H1 (cell line): Measurements from ENCODE around the gene ATP11A. TPM values are rescaled to one million over a fixed set of nuclear protein-coding genes. Genes with fewer than 3 reads are reported as not detected.

Experiments
- CTCF ChIA-PET: fragments of 300-600 bp; sonication (Branson Sonifier 250); formaldehyde crosslinking; loops from one replicate; lab custom pipeline; 2021; ENCODE audit not compliant: partially characterized antibody; lab: Charles Lee
- POLR2A ChIA-PET: fragments of 300-600 bp; sonication (Branson Sonifier 250); formaldehyde crosslinking; loops from one replicate; lab custom pipeline; 2021; ENCODE audit warnings: inconsistent platforms; ENCODE audit not compliant: partially characterized antibody; lab: Charles Lee
- DNase-seq, 2 experiments: peaks; one replicate each; pipeline versions ENCODE4 v3.0.0 to v3.0.0-alpha.2; 2010 to 2022; ENCODE audit warnings: low spot score in 2 of 2, low read depth in 1 of 2, mixed read lengths in 1 of 2
- FAIRE-seq: peaks from 2 replicates; lab custom pipeline; 2011; peaks lifted over from hg19 to GRCh38; lab: Jason Lieb, UNC
- H2AFZ ChIP-seq: 2 replicates; pipeline ENCODE4 v1.8.1; 2012; ENCODE audit warnings: low read length, inconsistent platforms
- H2AK5ac ChIP-seq: 2 replicates; pipeline ENCODE4 v1.6.1; 2013; ENCODE audit warnings: low read depth, low read length
- H2BK120ac ChIP-seq: replicated peaks from 2 replicates; pipeline ENCODE3; 2013; ENCODE audit warnings: low read depth, low read length, inconsistent platforms
- H2BK12ac ChIP-seq: 2 replicates; pipeline ENCODE4 v1.6.1; 2013; ENCODE audit warnings: low read depth, low read length
- H2BK15ac ChIP-seq: 2 replicates; pipeline ENCODE4 v1.6.1; 2013; ENCODE audit warnings: low read length
- H2BK20ac ChIP-seq: 2 replicates; pipeline ENCODE4 v1.6.1; 2013; ENCODE audit warnings: low read length
- H2BK5ac ChIP-seq: 2 replicates; pipeline ENCODE4 v1.6.1; 2013; ENCODE audit warnings: low read depth, low read length
- H3K14ac ChIP-seq: 2 replicates; pipeline ENCODE4 v1.6.1; 2013; ENCODE audit warnings: inconsistent platforms; ENCODE audit not compliant: insufficient read length
- H3K18ac ChIP-seq: 2 replicates; pipeline ENCODE4 v1.6.1; 2013; ENCODE audit warnings: low read length; ENCODE audit errors: extremely low read depth
- H3K23ac ChIP-seq: 2 replicates; pipeline ENCODE4 v1.6.1; 2013; ENCODE audit warnings: inconsistent platforms; ENCODE audit not compliant: insufficient read length
- H3K23me2 ChIP-seq: 2 replicates; pipeline ENCODE4 v1.6.1; 2013; ENCODE audit warnings: low read depth, low read length
- H3K27ac ChIP-seq: 2 replicates; pipeline ENCODE4 v1.6.1; 2011; ENCODE audit warnings: low read depth, low read length, inconsistent platforms
- H3K27me3 ChIP-seq, 4 experiments: replicated peaks in 1 of 4; 1 replicate in 1 of 4; 2 replicates in 3 of 4; pipeline versions ENCODE4 v1.6.1 to v1.8.1; 2011 to 2013; ENCODE audit warnings: low read length in 3 of 4, mild to moderate bottlenecking in 3 of 4, inconsistent platforms in 2 of 4, mixed read lengths in 2 of 4, moderate library complexity in 1 of 4; ENCODE audit not compliant: control insufficient read depth in 3 of 4, insufficient read depth in 3 of 4; ENCODE audit errors: extremely low read depth in 1 of 4
- H3K36me3 ChIP-seq, 4 experiments: 2 replicates each; pipeline versions ENCODE4 v1.6.1 to v1.8.1; 2011 to 2013; ENCODE audit warnings: mild to moderate bottlenecking in 4 of 4, low read length in 3 of 4, moderate library complexity in 2 of 4, control low read depth in 1 of 4, inconsistent platforms in 1 of 4; ENCODE audit not compliant: insufficient read depth in 4 of 4, control insufficient read depth in 2 of 4
- H3K4ac ChIP-seq: replicated peaks from 2 replicates; pipeline ENCODE3; 2013; ENCODE audit warnings: low read length, low read depth, mixed read lengths, inconsistent platforms; ENCODE audit not compliant: insufficient read length
- H3K4me1 ChIP-seq, 4 experiments: replicated peaks in 1 of 4; 1 replicate in 1 of 4; 2 replicates in 3 of 4; pipeline versions ENCODE4 v1.6.1 to v1.8.1; 2011 to 2013; ENCODE audit warnings: low read length in 3 of 4, inconsistent platforms in 2 of 4, mixed read lengths in 1 of 4; ENCODE audit not compliant: insufficient read depth in 4 of 4, control insufficient read depth in 3 of 4
- H3K4me2 ChIP-seq, 2 experiments: 2 replicates each; pipeline versions ENCODE4 v1.6.1 to v1.8.1; 2011 to 2013; ENCODE audit warnings: low read depth in 2 of 2, low read length in 2 of 2, control low read depth in 1 of 2, inconsistent platforms in 1 of 2, mild to moderate bottlenecking in 1 of 2; ENCODE audit not compliant: insufficient read depth in 1 of 2
- H3K4me3 ChIP-seq, 4 experiments: fragments of 200-600, 300-600 bp in 1 of 4; sonication (generic), shearing (Covaris generic), sonication (Bioruptor Twin) in 1 of 4; 2 replicates each; pipeline versions ENCODE4 v1.5.1 to v1.8.1; 2011 to 2016; ENCODE audit warnings: low read length in 4 of 4, low read depth in 3 of 4, control low read depth in 2 of 4, inconsistent platforms in 2 of 4, mild to moderate bottlenecking in 2 of 4, mixed read lengths in 1 of 4, moderate library complexity in 1 of 4; ENCODE audit not compliant: insufficient read depth in 2 of 4; ENCODE audit errors: extremely low read depth in 1 of 4
- H3K56ac ChIP-seq: replicated peaks from 2 replicates; pipeline ENCODE3; 2013; ENCODE audit warnings: low read depth, mild to moderate bottlenecking, mixed read lengths, low read length, inconsistent platforms; ENCODE audit not compliant: insufficient read length
- H3K79me1 ChIP-seq: 2 replicates; pipeline ENCODE4 v1.6.1; 2013; ENCODE audit warnings: low read depth, low read length, control low read depth
- H3K79me2 ChIP-seq, 2 experiments: 2 replicates each; pipeline versions ENCODE4 v1.6.1 to v1.8.1; 2012 to 2013; ENCODE audit warnings: low read length in 2 of 2, mild to moderate bottlenecking in 2 of 2, inconsistent platforms in 1 of 2; ENCODE audit not compliant: insufficient read depth in 2 of 2, control insufficient read depth in 1 of 2
- H3K9ac ChIP-seq, 4 experiments: replicated peaks in 1 of 4; 1 replicate in 1 of 4; 2 replicates in 3 of 4; pipeline versions ENCODE4 v1.6.1 to v1.8.1; 2011 to 2013; ENCODE audit warnings: low read depth in 3 of 4, low read length in 3 of 4, control low read depth in 2 of 4, mild to moderate bottlenecking in 2 of 4, moderate library complexity in 2 of 4, inconsistent platforms in 1 of 4; ENCODE audit errors: extremely low read depth in 1 of 4
- H3K9me3 ChIP-seq, 2 experiments: 2 replicates each; pipeline versions ENCODE4 v1.6.1 to v1.8.1; 2012 to 2013; ENCODE audit warnings: mild to moderate bottlenecking in 2 of 2, moderate library complexity in 2 of 2, control low read depth in 1 of 2, inconsistent platforms in 1 of 2, low read depth in 1 of 2, low read length in 1 of 2, mixed read lengths in 1 of 2; ENCODE audit not compliant: insufficient read depth in 2 of 2
- H4K20me1 ChIP-seq, 2 experiments: replicated peaks in 1 of 2; 2 replicates each; pipeline versions ENCODE3 to v1.8.1; 2011 to 2013; ENCODE audit warnings: inconsistent platforms in 2 of 2, low read length in 2 of 2, mild to moderate bottlenecking in 1 of 2; ENCODE audit not compliant: insufficient read depth in 2 of 2, control insufficient read depth in 1 of 2
- H4K5ac ChIP-seq: 2 replicates; pipeline ENCODE4 v1.6.1; 2013; ENCODE audit warnings: low read length, low read depth, mixed read lengths, inconsistent platforms; ENCODE audit not compliant: insufficient read length
- H4K8ac ChIP-seq: 2 replicates; pipeline ENCODE4 v1.8.0; 2013; ENCODE audit warnings: mild to moderate bottlenecking, moderate library complexity, low read length, inconsistent platforms; ENCODE audit not compliant: insufficient read depth; ENCODE audit errors: extremely low read depth
- H4K91ac ChIP-seq: replicated peaks from 2 replicates; pipeline ENCODE3; 2013; ENCODE audit warnings: low read length, mixed read lengths, inconsistent platforms; ENCODE audit not compliant: insufficient read length
- BRCA1 ChIP-seq: IDR thresholded peaks from 2 replicates; pipeline ENCODE4 v1.6.1; 2012; ENCODE audit warnings: low read depth, low read length, improper control_type of control experiment
- CBX8 ChIP-seq: fragments of 300-800, 300-1000 bp; sonication (generic); IDR thresholded peaks from 2 replicates; pipeline ENCODE4 v1.7.1; 2016; ENCODE audit warnings: low read depth, low read length, borderline replicate concordance
- EP300 ChIP-seq, 2 experiments: IDR thresholded peaks; 1 replicate in 1 of 2; 2 replicates in 1 of 2; pipeline ENCODE4 v1.6.1; 2011 to 2012; ENCODE audit warnings: low read depth in 2 of 2, low read length in 2 of 2, mild to moderate bottlenecking in 2 of 2, borderline replicate concordance in 1 of 2, inconsistent platforms in 1 of 2, moderate library complexity in 1 of 2
- GABPA ChIP-seq: IDR thresholded peaks from 2 replicates; pipeline ENCODE4 v1.6.1; 2011; ENCODE audit warnings: mild to moderate bottlenecking, low read length, moderate library complexity, borderline replicate concordance; ENCODE audit not compliant: insufficient read depth
- KDM4A ChIP-seq: IDR thresholded peaks from one replicate; pipeline ENCODE4 v1.7.1; 2012; ENCODE audit warnings: low read depth, mild to moderate bottlenecking, moderate library complexity, low read length, inconsistent platforms; ENCODE audit not compliant: severe bottlenecking
- SP1 ChIP-seq: IDR thresholded peaks from 2 replicates; pipeline ENCODE4 v1.6.1; 2011; ENCODE audit warnings: low read depth, low read length
- TEAD4 ChIP-seq: IDR thresholded peaks from 2 replicates; pipeline ENCODE4 v1.6.1; 2012; ENCODE audit warnings: low read depth, low read length, inconsistent platforms, mixed read lengths
- WGBS, 2 experiments: shearing (Covaris generic) in 1 of 2; methylation state at CpG; one replicate each; pipeline versions ENCODE4 v1.1.6 to v1.1.7; 2013 to 2015; ENCODE audit warnings: low lambda C conversion rate in 2 of 2, mixed read lengths in 2 of 2, inconsistent platforms in 1 of 2, low coverage in 1 of 2, missing lambda C conversion rate in 1 of 2; ENCODE audit not compliant: insufficient replicate concordance in 2 of 2, insufficient coverage in 1 of 2, insufficient read length in 1 of 2; ENCODE audit errors: extremely low coverage in 1 of 2, missing lambda C conversion rate in 1 of 2; 5-methylcytosine and 5-hydroxymethylcytosine counted together
- polyA plus RNA-seq, 7 experiments: library from polyadenylated mRNA; depleted of rRNA in 3 of 7; stranded (reverse) in 5 of 7; unstranded in 2 of 7; fragments of >200 nt in 5 of 7; fragments of 200-250 nt in 2 of 7; gene quantifications; 1 replicate in 5 of 7; 2 replicates in 1 of 7; 4 replicates in 1 of 7; pipeline versions ENCODE4 v1.2.1 to v1.2.3, GENCODE V29; 2011 to 2013; ENCODE audit warnings: missing spikeins in 2 of 7, mixed read lengths in 2 of 7
- total RNA-seq: library from RNA; stranded (reverse); fragmentation: NEBNext Ultra II Directional; extraction: Animal tissue kit (Norgen Biotek cat#: 25700); gene quantifications from 2 replicates; pipeline ENCODE4 v1.2.1, GENCODE V29; 2021
- TF ChIP-seq, protein P1 (sequence below): IDR thresholded peaks from 2 replicates; pipeline ENCODE4 v1.6.1; 2012; ENCODE audit warnings: low read length, inconsistent platforms

The ATP11A gene
- total and polyA plus RNA-seq, 2 of the 8 experiments (the other 6 are each of a cell fraction or from before 2014, with no cell fraction given), result 28.8 to 72.9 TPM

DNA sequence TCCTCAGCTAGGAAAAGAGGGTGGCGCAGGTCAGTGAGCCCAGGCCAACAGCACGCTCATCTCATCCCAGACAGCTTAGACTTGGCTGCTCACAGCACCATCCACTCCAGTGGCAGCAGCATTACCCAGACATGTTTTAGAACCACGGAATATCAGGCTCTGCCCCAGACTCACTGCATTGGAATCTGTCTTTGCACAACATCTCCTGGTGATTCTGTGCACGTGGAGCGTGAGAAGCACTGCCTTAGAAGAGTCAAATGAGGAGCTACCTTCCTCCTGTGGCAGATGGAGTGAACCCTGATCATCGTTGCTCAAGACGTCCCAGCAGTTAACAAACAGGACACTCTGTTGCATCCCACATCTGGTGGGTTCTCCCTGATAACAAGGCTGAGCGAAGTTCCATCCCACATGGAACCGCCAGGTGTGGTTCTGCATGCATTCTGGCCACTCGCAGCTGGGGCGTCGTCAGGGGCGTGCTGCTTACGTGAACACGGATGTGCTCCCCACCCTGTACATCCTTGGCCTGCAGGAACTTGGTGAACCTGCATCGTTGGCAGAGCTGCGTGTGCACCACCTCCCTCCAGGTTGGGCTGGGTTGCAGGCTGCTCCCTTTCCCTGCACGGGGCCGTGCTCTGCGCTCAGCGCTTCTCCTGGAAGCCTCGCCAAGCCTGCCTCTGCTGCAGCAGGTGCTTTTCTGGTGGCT is 25.2 kb upstream of the ATP11A start:
- FAIRE-seq (no peak), DNase-seq (no peak)
- no peak overlapping the region for H3K4me2 ChIP-seq
- H2BK15ac ChIP-seq, result no peak overlapping the region
- H3K4ac ChIP-seq, result no peak overlapping the region
- no peaks in the 10 kb centered on the region; a peak in 1 of 8 replicates for H3K36me3 ChIP-seq
- H3K23me2 ChIP-seq, result peaks cover 14% of the 10 kb centered on the region
- H3K14ac ChIP-seq, result no peak overlapping the region
- H3K9ac ChIP-seq, result no peak overlapping the region
- H3K4me1 ChIP-seq, result no peaks in the 10 kb centered on the region
- WGBS, 2 experiments, result 92% methylated on average over 22 of the region's 22 CpGs; no CpG with 5 or more reads in 1 of the 2 experiments
- H2AFZ ChIP-seq, result no peak overlapping the region
- H2BK5ac ChIP-seq, result no peak overlapping the region
- H3K27me3 ChIP-seq, result no peaks in the 10 kb centered on the region; a peak in 1 of 7 replicates
- no peaks in the 10 kb centered on the region for H3K9me3 ChIP-seq
- no peak overlapping the region for H3K18ac ChIP-seq
- H3K4me3 ChIP-seq, result no peak overlapping the region
- ChIA-PET CTCF (interaction anchor here (1.0 to 1.6 kb wide), 3 partner anchors 17 to 210 kb away, joined by 3 to 6 read pairs (median 3); no protein-coding TSS in a partner anchor), POLR2A (no interaction called here)
- no peak overlapping the region for H2BK120ac ChIP-seq
- H3K23ac ChIP-seq, result no peak overlapping the region
- no peak overlapping the region for H4K5ac ChIP-seq
- no peaks in the 10 kb centered on the region for H3K79me1 ChIP-seq
- peaks cover 0 to 6% of the 10 kb centered on the region in 2 experiments for H4K20me1 ChIP-seq
- no peak overlapping the region for H2AK5ac ChIP-seq
- no peak overlapping the region for H2BK12ac ChIP-seq
- H3K79me2 ChIP-seq, result no peaks in the 10 kb centered on the region
- no peak overlapping the region for H2BK20ac ChIP-seq
- H3K56ac ChIP-seq, result no peak overlapping the region
- no peak overlapping the region for H4K8ac ChIP-seq
- no peak overlapping the region for H4K91ac ChIP-seq
- no peak overlapping the region for H3K27ac ChIP-seq
- TF ChIP-seq EP300 (IDR thresholded peaks at IDR 0.05; ENCODE audit: borderline replicate concordance in 1 of 2, low read depth in 2 of 2, low read length in 2 of 2) (no peak), CBX8 (no peak), TEAD4 (no peak), GABPA (no peak), KDM4A (no peak), SP1 (no peak), BRCA1 (no peak)
- TF ChIP-seq, protein P1, sequence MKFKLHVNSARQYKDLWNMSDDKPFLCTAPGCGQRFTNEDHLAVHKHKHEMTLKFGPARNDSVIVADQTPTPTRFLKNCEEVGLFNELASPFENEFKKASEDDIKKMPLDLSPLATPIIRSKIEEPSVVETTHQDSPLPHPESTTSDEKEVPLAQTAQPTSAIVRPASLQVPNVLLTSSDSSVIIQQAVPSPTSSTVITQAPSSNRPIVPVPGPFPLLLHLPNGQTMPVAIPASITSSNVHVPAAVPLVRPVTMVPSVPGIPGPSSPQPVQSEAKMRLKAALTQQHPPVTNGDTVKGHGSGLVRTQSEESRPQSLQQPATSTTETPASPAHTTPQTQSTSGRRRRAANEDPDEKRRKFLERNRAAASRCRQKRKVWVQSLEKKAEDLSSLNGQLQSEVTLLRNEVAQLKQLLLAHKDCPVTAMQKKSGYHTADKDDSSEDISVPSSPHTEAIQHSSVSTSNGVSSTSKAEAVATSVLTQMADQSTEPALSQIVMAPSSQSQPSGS, result no peak
